HEK293T (cell line): ENCODE measurements around the gene FOXO1.

Source experiments
- CTCF ChIA-PET: fragments of 350-600 bp; formaldehyde crosslinking; extraction: SDS; loops from one replicate; lab custom pipeline; 2021; ENCODE audit warnings: antibody characterized with exemption, inconsistent platforms; lab: Yijun Ruan, JAX
- POLR2A ChIA-PET: fragments of 350-600 bp; formaldehyde crosslinking; extraction: SDS; loops from one replicate; lab custom pipeline; 2020; ENCODE audit warnings: antibody characterized with exemption, inconsistent platforms; lab: Yijun Ruan, JAX
- DNase-seq: peaks from one replicate; pipeline ENCODE4 v3.0.0; 2012; ENCODE audit warnings: mixed read lengths; ENCODE audit errors: extremely low spot score
- ARNT ChIP-seq: fragments of 450-650 bp; IDR thresholded peaks from 2 replicates; pipeline ENCODE4 v1.6.1; 2017; ENCODE audit warnings: mild to moderate bottlenecking
- BHLHE40 ChIP-seq: fragments of 450-650 bp; IDR thresholded peaks from 2 replicates; pipeline ENCODE4 v1.6.1; 2016; ENCODE audit warnings: mild to moderate bottlenecking, moderate library complexity, borderline replicate concordance
- CTBP1 ChIP-seq: fragments of 450-650 bp; IDR thresholded peaks from 2 replicates; pipeline ENCODE4 v1.6.1; 2016; ENCODE audit warnings: borderline replicate concordance
- ELF4 ChIP-seq: fragments of 450-650 bp; IDR thresholded peaks from 2 replicates; pipeline ENCODE4 v1.6.1; 2017; ENCODE audit warnings: antibody characterized with exemption
- FOXA1 ChIP-seq: fragments of 450-650 bp; IDR thresholded peaks from 2 replicates; pipeline ENCODE4 v1.6.1; 2016; ENCODE audit warnings: mild to moderate bottlenecking
- FOXK2 ChIP-seq: fragments of 450-650 bp; IDR thresholded peaks from 2 replicates; pipeline ENCODE4 v1.6.1; 2016; ENCODE audit warnings: mild to moderate bottlenecking
- FOXM1 ChIP-seq: fragments of 450-650 bp; IDR thresholded peaks from 2 replicates; pipeline ENCODE4 v1.6.1; 2017; ENCODE audit warnings: mild to moderate bottlenecking, borderline replicate concordance
- HDGF ChIP-seq: fragments of 450-650 bp; IDR thresholded peaks from 2 replicates; pipeline ENCODE4 v1.6.1; 2017; ENCODE audit warnings: antibody characterized with exemption, borderline replicate concordance
- L3MBTL2 ChIP-seq: fragments of 450-650 bp; conservative IDR thresholded peaks from 2 replicates; pipeline ENCODE4 v1.6.1; 2016; ENCODE audit warnings: mild to moderate bottlenecking
- LEF1 ChIP-seq: fragments of 450-650 bp; IDR thresholded peaks from 2 replicates; pipeline ENCODE4 v1.6.1; 2017; ENCODE audit warnings: mild to moderate bottlenecking, borderline replicate concordance
- NFRKB ChIP-seq: fragments of 450-650 bp; IDR thresholded peaks from 2 replicates; pipeline ENCODE4 v1.6.1; 2016; ENCODE audit warnings: mild to moderate bottlenecking, moderate library complexity
- SP1 ChIP-seq: fragments of 450-650 bp; IDR thresholded peaks from 2 replicates; pipeline ENCODE4 v1.6.1; 2017
- SUZ12 ChIP-seq: fragments of 450-650 bp; IDR thresholded peaks from 2 replicates; pipeline ENCODE4 v1.6.1; 2016; ENCODE audit warnings: mild to moderate bottlenecking
- TARDBP ChIP-seq: fragments of 450-650 bp; IDR thresholded peaks from 2 replicates; pipeline ENCODE4 v1.6.1; 2016
- ZNF384 ChIP-seq: fragments of 450-650 bp; IDR thresholded peaks from 2 replicates; pipeline ENCODE4 v1.6.1; 2016
- TF ChIP-seq, protein P1 (sequence below): fragments of 450-650 bp; IDR thresholded peaks from 2 replicates; pipeline ENCODE4 v1.6.1; 2016

The FOXO1 gene

DNA sequence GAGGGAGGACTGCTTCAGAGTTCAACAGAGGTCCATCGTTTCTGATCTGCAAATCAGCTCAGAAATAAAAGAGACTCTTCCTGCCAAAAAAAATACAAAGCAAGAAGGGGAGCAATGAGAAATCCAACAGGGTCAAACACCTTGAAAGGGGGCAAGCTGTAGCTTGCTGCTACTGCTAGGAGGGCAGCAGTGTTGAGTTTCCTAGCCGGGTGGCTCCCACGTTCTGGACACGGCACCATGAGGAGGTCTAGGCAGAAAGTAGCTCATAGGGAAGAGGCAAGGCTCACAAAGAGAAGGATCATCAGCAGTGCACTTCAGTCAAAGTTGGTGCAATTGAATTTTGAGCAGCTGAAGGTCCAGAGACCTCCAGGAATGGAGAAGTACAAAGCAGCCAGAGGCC, 75.3 kb downstream of the FOXO1 start:
- TF ChIP-seq FOXK2 (no peak), ARNT (no peak), ELF4 (no peak), TARDBP (no peak), SP1 (no peak), L3MBTL2 (no peak)
- CTCF ChIA-PET = interaction anchor here (0.6 kb wide), 1 partner anchor 646 kb away, joined by 3 read pairs; no protein-coding TSS in a partner anchor
- no peak for DNase-seq
- POLR2A ChIA-PET = no interaction called here

DNA sequence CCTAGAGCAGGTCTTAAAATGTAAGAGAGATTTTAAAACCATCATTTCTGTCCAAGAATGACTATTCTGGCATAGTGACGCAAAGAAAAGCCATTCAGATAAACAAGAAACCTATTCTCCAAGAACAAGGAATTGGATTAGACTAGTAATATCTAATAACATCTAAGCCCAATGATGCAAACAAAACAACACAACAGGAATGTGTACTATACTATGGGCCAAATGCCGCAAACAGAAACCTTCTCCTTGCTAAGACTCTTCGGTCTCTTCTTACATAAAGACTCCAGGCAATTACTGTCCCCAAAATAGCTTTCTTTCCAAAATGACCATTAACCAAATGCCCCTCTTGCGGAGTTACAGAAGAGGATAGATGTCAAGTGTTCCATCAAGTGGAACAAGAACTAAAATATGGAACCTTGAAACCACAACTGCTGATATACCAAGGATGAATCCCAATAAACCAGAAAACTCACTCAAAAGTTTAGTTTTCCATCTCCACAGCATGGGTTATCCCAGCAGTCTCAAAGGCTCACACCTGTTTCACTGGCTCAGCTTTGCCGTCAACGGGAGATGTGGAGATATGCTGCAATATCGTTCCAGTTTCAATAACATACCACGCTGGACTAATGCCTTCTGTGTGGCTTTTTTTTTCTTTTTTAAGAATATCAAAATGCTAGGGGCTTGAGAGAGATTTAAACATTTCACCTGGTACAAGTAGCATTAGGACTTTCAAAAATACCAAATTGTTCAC, 76.2 kb downstream of the FOXO1 start:
- CTCF ChIA-PET = no interaction called here
- TF ChIP-seq ELF4 (no peak), NFRKB (no peak), BHLHE40 (no peak), FOXA1 (no peak), SP1 (no peak), HDGF (no peak)
- TF ChIP-seq, protein P1, sequence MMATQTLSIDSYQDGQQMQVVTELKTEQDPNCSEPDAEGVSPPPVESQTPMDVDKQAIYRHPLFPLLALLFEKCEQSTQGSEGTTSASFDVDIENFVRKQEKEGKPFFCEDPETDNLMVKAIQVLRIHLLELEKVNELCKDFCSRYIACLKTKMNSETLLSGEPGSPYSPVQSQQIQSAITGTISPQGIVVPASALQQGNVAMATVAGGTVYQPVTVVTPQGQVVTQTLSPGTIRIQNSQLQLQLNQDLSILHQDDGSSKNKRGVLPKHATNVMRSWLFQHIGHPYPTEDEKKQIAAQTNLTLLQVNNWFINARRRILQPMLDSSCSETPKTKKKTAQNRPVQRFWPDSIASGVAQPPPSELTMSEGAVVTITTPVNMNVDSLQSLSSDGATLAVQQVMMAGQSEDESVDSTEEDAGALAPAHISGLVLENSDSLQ = no peak
- POLR2A ChIA-PET = no interaction called here
- no peak for DNase-seq

DNA sequence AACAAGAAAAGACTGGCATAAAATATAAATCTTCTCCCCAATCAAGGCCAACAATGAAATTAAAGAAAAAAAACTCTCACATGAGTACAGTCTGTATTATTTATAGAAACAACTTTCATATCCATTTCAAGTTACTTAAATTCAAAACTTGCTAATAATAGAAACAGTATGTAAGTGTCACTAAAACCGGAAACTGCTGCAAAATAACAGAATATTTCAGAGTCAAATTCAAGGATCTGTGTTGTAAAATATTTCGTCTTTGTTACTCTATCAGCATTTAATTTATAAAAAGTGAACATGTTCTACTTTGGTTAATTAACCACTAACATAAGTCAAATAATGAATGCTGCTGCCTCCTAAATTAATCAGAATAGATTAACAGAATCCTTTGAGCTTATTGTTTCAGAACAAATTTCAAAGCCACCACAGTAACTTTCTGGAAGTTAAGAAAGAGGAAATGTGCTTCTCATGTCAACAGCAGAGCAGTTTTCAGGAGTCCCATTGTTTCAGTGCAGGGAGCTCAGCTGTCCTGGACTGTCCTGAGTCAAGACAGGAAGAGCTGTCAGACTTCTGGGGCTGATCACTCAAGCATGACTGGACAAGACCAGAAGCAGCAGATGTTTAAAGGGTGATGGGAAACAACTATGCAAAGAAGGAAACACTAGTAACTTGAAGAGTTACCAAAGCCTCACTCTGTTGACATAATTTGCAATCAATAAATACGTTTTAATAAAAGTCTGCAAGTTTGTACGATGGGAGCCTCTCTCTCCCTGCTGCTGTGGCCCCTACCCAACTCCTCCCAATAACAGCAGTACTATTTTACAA, 76.9 kb downstream of the FOXO1 start:
- CTCF ChIA-PET = no interaction called here
- DNase-seq = no peak
- POLR2A ChIA-PET = no interaction called here
- no peak for TF ChIP-seq SUZ12

DNA sequence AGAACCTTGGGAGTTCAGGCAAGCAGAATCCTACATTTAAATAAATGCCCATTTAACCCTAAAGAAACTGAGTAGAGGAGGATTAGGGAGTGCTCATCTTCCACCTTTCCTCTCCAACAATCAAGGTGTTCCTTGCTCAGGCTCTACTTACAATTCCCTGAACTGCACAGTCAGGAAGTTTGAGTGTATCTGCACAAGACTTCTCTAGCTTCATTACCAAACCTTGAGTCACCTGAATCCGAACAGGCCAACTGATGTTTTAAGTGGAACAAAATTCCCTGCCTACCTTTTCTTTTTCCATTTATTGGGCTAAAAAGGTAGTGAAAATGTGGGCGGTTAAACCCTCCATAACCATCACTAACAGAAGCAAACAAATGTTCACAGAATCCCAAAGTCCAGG, 78.3 kb downstream of the FOXO1 start:
- no peak for TF ChIP-seq CTBP1
- TF ChIP-seq SP1 = no peak
- TF ChIP-seq L3MBTL2 = no peak
- TF ChIP-seq LEF1 = no peak
- no peak for TF ChIP-seq ARNT
- TF ChIP-seq NFRKB = no peak
- no peak for TF ChIP-seq ELF4
- no peak for TF ChIP-seq TARDBP
- no peak for TF ChIP-seq FOXA1
- TF ChIP-seq HDGF = no peak
- no peak for TF ChIP-seq ZNF384
- TF ChIP-seq, protein P1 = no peak
- no peak for TF ChIP-seq SUZ12
- TF ChIP-seq BHLHE40 = no peak
- no peak for TF ChIP-seq FOXM1
- no peak for TF ChIP-seq FOXK2
- no peak for DNase-seq
- ChIA-PET CTCF (no interaction called here), POLR2A (no interaction called here)

DNA sequence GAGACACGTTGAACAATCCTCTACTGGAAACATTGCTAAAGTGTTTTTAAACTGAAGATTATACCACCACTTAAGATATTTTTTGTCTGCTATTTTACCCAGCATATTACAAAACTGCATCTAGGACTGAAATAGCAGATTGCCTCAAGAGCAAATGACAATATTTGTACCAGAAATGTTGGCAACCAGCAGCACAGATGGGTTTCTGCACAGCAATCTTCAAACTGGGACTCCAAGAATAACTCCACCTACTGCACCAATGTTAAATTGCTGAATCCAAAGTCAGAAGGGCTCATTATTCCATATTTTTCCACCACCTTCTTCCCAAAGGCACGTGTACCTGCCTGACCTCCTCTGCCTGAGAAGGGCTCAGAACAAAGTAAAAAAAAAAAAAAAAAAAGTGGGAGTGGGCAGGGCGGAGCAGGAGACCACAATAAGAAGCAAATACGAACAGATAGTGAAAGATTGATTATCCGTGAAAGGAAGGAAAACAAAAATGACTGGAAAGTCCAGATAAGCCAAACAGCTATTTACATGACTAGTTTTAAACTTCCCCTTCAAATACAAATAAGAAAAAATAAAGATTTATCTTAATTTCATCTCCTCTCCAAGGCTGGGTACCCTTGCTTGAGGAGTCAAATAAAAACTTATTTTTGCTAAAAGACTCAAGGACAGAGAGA, 79.4 kb downstream of the FOXO1 start:
- no peak for DNase-seq
- TF ChIP-seq L3MBTL2 (no peak), HDGF (no peak), SP1 (no peak), FOXA1 (no peak), ZNF384 (no peak), FOXK2 (no peak), CTBP1 (no peak), BHLHE40 (no peak), ELF4 (no peak), ARNT (no peak), LEF1 (no peak), NFRKB (no peak), FOXM1 (no peak), SUZ12 (no peak), TARDBP (no peak)
- TF ChIP-seq, protein P1 = no peak
- CTCF ChIA-PET = no interaction called here
- POLR2A ChIA-PET = no interaction called here

DNA sequence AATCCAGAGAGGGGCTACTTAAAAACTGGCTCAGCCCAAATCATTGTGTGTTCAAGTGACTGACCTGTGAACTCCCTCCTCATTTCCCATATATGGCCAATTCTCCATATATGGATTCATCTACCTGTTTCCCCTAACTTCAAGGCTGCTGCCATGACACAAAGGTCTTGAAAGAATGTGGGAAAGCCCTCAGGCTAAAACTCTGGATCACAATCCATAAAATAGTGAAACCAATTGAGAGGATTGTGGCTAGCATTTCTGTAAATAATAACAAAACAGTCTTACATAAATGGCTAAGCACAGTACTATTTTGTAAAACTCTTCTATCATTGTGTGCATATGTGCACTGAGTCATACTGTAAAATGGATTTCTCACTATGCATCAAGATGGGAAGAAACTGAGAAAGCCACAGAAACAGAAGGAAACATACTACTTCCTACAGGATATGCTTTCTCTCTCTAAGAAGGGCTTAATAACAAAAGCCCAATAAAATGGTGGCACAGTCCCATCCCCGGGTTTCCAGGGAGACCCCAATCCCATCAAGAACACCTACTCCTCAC, 80.5 kb downstream of the FOXO1 start:
- ChIA-PET CTCF (no interaction called here), POLR2A (no interaction called here)
- no peak for DNase-seq
- TF ChIP-seq SUZ12 (no peak), LEF1 (no peak), FOXA1 (no peak), ELF4 (no peak), HDGF (no peak), CTBP1 (no peak), ZNF384 (no peak), SP1 (no peak), TARDBP (no peak), NFRKB (no peak), ARNT (no peak), BHLHE40 (no peak), FOXM1 (no peak)
- TF ChIP-seq, protein P1 = no peak
